WERI-Rb-1 (cell line): ENCODE results near the gene KIF5C.

Experiments
- DNase-seq: peaks from one replicate; pipeline ENCODE4 v3.0.0-alpha.2; 2020
- H3K27ac ChIP-seq: fragments of 250-450 bp; sonication (Bioruptor Pico); 2 replicates; pipeline ENCODE4 v1.5.1; 2020; ENCODE audit warnings: mild to moderate bottlenecking, moderate library complexity
- H3K27me3 ChIP-seq: fragments of 250-450 bp; sonication (Bioruptor Pico); 2 replicates; pipeline ENCODE4 v1.5.1; 2021; ENCODE audit warnings: mild to moderate bottlenecking, low read depth, moderate library complexity; ENCODE audit not compliant: insufficient read depth, severe bottlenecking
- H3K36me3 ChIP-seq: fragments of 250-450 bp; sonication (Bioruptor Pico); 2 replicates; pipeline ENCODE4 v1.5.1; 2020; ENCODE audit warnings: mild to moderate bottlenecking, moderate library complexity
- H3K4me3 ChIP-seq: 2 replicates; pipeline ENCODE4 v1.5.1; 2011; ENCODE audit warnings: low read depth, mild to moderate bottlenecking, control low read depth, low read length
- H3K9me3 ChIP-seq: fragments of 250-450 bp; sonication (Bioruptor Pico); 2 replicates; pipeline ENCODE4 v1.5.1; 2021; ENCODE audit warnings: mild to moderate bottlenecking, moderate library complexity; ENCODE audit not compliant: severe bottlenecking
- TF ChIP-seq, protein P1 (sequence below): IDR thresholded peaks from 2 replicates; pipeline ENCODE4 v1.5.1; 2011; ENCODE audit warnings: low read depth, mild to moderate bottlenecking, control low read depth, inconsistent platforms, low read length

KIF5C gene

GRCh38 chr2:149055751-149056150 lies 180.7 kb downstream of the KIF5C start:
- Histone ChIP-seq H3K27me3 (peaks cover 8% of the 10 kb centered on the region), H3K36me3 (no peaks in the 10 kb centered on the region), H3K4me3 (no peak overlapping the region), H3K9me3 (no peaks in the 10 kb centered on the region), H3K27ac (no peak overlapping the region)
- no peak for DNase-seq
- TF ChIP-seq, protein P1, sequence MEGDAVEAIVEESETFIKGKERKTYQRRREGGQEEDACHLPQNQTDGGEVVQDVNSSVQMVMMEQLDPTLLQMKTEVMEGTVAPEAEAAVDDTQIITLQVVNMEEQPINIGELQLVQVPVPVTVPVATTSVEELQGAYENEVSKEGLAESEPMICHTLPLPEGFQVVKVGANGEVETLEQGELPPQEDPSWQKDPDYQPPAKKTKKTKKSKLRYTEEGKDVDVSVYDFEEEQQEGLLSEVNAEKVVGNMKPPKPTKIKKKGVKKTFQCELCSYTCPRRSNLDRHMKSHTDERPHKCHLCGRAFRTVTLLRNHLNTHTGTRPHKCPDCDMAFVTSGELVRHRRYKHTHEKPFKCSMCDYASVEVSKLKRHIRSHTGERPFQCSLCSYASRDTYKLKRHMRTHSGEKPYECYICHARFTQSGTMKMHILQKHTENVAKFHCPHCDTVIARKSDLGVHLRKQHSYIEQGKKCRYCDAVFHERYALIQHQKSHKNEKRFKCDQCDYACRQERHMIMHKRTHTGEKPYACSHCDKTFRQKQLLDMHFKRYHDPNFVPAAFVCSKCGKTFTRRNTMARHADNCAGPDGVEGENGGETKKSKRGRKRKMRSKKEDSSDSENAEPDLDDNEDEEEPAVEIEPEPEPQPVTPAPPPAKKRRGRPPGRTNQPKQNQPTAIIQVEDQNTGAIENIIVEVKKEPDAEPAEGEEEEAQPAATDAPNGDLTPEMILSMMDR = no peak

DNA sequence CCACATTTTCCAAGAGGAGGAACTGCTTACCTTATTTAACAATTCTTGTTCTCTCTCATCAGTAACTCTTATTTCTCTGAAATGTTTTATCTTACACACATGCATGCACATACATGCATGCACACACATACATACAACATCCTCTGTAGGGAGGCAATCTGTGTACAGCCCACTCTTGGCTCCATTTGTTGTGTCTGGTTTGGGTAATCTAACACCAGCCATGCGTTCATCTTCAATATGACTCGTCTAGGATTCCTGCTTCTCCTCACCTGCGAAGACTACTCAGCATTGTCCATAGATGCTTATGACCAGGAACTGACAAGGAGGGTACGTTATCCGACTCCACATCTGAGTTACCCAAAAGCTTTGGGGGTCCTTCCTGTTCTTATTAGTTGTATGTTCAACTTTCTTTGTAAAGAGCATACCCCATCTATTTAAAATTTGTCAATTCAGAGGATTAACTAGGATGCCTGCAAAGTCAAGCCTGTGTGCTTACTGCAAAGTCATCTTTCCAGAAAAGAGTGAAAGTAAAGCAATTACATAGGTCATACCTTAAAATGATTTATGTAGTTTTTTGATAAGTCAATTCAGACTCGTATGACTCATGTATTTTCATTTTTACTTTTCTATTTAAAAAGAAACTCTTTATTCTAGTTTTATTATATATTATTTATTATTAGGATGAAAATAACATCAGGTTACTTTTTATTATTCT lies 181.7 kb downstream of the KIF5C start:
- no peak for DNase-seq

DNA sequence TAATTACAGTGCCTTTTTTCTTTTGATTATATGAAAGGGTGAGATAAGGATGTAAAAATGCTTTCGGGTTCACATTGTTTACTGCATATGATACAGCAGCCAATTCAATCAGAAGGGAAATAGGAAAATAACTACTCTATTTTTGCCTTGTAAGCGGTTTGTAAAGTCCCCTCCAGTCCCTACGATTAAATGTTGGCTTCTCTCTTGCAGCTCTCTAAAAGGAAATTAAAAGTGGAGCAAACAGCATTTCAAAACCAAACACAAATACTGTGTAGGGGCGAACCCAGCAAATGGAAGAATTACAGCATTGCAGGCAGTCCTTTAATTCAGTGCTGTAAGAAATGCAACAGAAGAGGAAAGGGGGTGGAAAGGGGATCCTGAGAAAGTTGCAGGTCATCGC lies 182.4 kb downstream of the KIF5C start:
- Histone ChIP-seq H3K36me3 (no peaks in the 10 kb centered on the region), H3K27me3 (peaks cover 8% of the 10 kb centered on the region)
- no peak for DNase-seq

More for the DNA sequence above, 181.7 kb downstream of the KIF5C start:
- TF ChIP-seq, protein P1 = no peak
- Histone ChIP-seq H3K4me3 (no peak overlapping the region), H3K36me3 (no peaks in the 10 kb centered on the region), H3K27me3 (peaks cover 8% of the 10 kb centered on the region), H3K9me3 (no peaks in the 10 kb centered on the region), H3K27ac (no peak overlapping the region)

GRCh38 chr2:149058936-149059335 lies 183.9 kb downstream of the KIF5C start:
- DNase-seq = no peak
- H3K27ac ChIP-seq = no peak overlapping the region
- no peaks in the 10 kb centered on the region for H3K36me3 ChIP-seq
- peaks cover 5% of the 10 kb centered on the region for H3K27me3 ChIP-seq
- TF ChIP-seq, protein P1 = no peak
- H3K4me3 ChIP-seq = no peak overlapping the region
- no peaks in the 10 kb centered on the region for H3K9me3 ChIP-seq

More for the DNA sequence above, 182.4 kb downstream of the KIF5C start:
- Histone ChIP-seq H3K27ac (no peak overlapping the region), H3K9me3 (no peaks in the 10 kb centered on the region), H3K4me3 (no peak overlapping the region)
- TF ChIP-seq, protein P1 = no peak

DNA sequence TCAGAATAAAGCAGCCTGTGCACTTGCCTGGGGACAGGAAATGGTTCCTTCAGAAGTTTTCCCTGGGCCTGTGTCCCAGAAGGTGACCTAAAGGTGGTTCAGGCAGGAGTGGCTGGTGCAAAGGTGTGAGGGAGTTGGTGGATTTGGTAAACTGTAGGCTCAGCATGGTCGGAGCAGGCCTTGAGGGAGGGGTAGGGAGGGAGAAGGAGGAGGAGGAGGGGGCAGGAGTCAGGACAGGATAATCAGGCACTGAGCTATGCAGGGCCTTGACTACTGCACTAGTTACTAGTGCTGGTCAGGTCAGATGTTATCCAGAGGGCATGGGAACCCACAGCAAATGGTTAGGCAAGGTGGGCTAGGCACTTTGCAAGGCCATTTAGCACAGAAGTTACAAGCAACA lies 184.8 kb downstream of the KIF5C start:
- no peaks in the 10 kb centered on the region for H3K36me3 ChIP-seq
- no peak overlapping the region for H3K4me3 ChIP-seq
- no peak for DNase-seq
- TF ChIP-seq, protein P1 = no peak
- no peaks in the 10 kb centered on the region for H3K9me3 ChIP-seq
- H3K27ac ChIP-seq = no peak overlapping the region
- peaks cover 5% of the 10 kb centered on the region for H3K27me3 ChIP-seq

GRCh38 chr2:149061133-149061745 lies 186.2 kb downstream of the KIF5C start:
- TF ChIP-seq, protein P1 = no peak
- H3K4me3 ChIP-seq = no peak overlapping the region
- no peak overlapping the region for H3K27ac ChIP-seq
- DNase-seq = no peak
- H3K27me3 ChIP-seq = peaks cover 4% of the 10 kb centered on the region
- H3K9me3 ChIP-seq = no peaks in the 10 kb centered on the region
- H3K36me3 ChIP-seq = no peaks in the 10 kb centered on the region
